B cell (primary cell): ENCODE results near the gene SLC24A4. TPM values are rescaled to one million over a fixed set of nuclear protein-coding genes. Genes with fewer than 3 reads are reported as not detected.

Experiments
- ATAC-seq: fragments of 200-7000 bp; cut with Tn5 transposase; one replicate; pipeline ENCODE4 v1.10.0; 2021; ENCODE audit warnings: low read depth, mild to moderate bottlenecking, moderate number of reproducible peaks, moderate library complexity
- CTCF ChIA-PET: fragments of 350-600 bp; sonication (Branson Sonifier 250); formaldehyde crosslinking; loops from one replicate; lab custom pipeline; 2021; ENCODE audit warnings: antibody characterized with exemption, inconsistent platforms; lab: Charles Lee
- POLR2A ChIA-PET: fragments of 350-600 bp; sonication (Branson Sonifier 250); formaldehyde crosslinking; loops from one replicate; lab custom pipeline; 2021; ENCODE audit warnings: antibody characterized with exemption; lab: Charles Lee
- DNase-seq: peaks from one replicate; pipeline ENCODE4 v3.0.0; 2013
- H2AFZ ChIP-seq: 2 replicates; pipeline ENCODE4 v1.6.1; 2012; ENCODE audit warnings: mild to moderate bottlenecking, low read depth, low read length; ENCODE audit not compliant: insufficient read depth, poor library complexity, severe bottlenecking
- H3K27ac ChIP-seq, 2 donors: 1 replicate in 1 of 2; 2 replicates in 1 of 2; pipeline ENCODE4 v1.5.1; 2012 to 2013; ENCODE audit warnings: low read length in 2 of 2, mild to moderate bottlenecking in 2 of 2, moderate library complexity in 1 of 2
- H3K27me3 ChIP-seq, 4 experiments: fragments of 200-600 bp in 1 of 4; sonication (generic) in 1 of 4; replicated peaks in 1 of 4; 1 replicate in 2 of 4; 2 replicates in 2 of 4; pipeline versions ENCODE4 v1.6.1 to v1.7.0; 2013 to 2016; ENCODE audit warnings: low read length in 3 of 4, mild to moderate bottlenecking in 2 of 4, mixed read lengths in 1 of 4, moderate library complexity in 1 of 4; ENCODE audit not compliant: insufficient read depth in 4 of 4, control insufficient read depth in 3 of 4; ENCODE audit errors: control extremely low read depth in 1 of 4
- H3K36me3 ChIP-seq, 2 experiments: replicated peaks in 1 of 2; 1 replicate in 1 of 2; 2 replicates in 1 of 2; pipeline versions ENCODE4 v1.6.1 to v1.7.1; 2013; ENCODE audit warnings: low read length in 1 of 2; ENCODE audit not compliant: insufficient read depth in 2 of 2, control insufficient read depth in 1 of 2; ENCODE audit errors: control extremely low read depth in 1 of 2, extremely low read depth in 1 of 2
- H3K4me1 ChIP-seq, 2 donors: fragments of 200-600 bp in 1 of 2; sonication (generic) in 1 of 2; 1 replicate in 1 of 2; 2 replicates in 1 of 2; pipeline versions ENCODE4 v1.5.1 to v1.6.1; 2013 to 2017; ENCODE audit warnings: low read length in 2 of 2; ENCODE audit not compliant: control insufficient read depth in 2 of 2, insufficient read depth in 2 of 2
- H3K4me2 ChIP-seq: replicated peaks from 2 replicates; pipeline ENCODE3; 2012; ENCODE audit warnings: mild to moderate bottlenecking, low read depth, low read length; ENCODE audit not compliant: poor library complexity, severe bottlenecking
- H3K4me3 ChIP-seq, 5 experiments: fragments of 200-600 bp in 1 of 5; sonication (generic) in 1 of 5; 1 replicate in 3 of 5; 2 replicates in 2 of 5; pipeline versions ENCODE4 v1.5.1 to v1.7.0; 2011 to 2016; ENCODE audit warnings: low read length in 4 of 5, mild to moderate bottlenecking in 4 of 5, low read depth in 2 of 5, control low read depth in 1 of 5, moderate library complexity in 1 of 5; ENCODE audit not compliant: insufficient read depth in 1 of 5; ENCODE audit errors: control extremely low read depth in 1 of 5, extremely low read depth in 1 of 5
- H3K79me2 ChIP-seq: fragments of 200-600 bp; sonication (generic); one replicate; pipeline ENCODE4 v1.6.0; 2016; ENCODE audit warnings: low read length; ENCODE audit not compliant: control insufficient read depth, insufficient read depth
- H3K9ac ChIP-seq: fragments of 200-600 bp; sonication (generic); 2 replicates; pipeline ENCODE4 v1.6.1; 2017; ENCODE audit warnings: mild to moderate bottlenecking, low read length, moderate library complexity
- H3K9me3 ChIP-seq, 3 donors: one replicate each; pipeline versions ENCODE4 v1.6.1 to v1.7.1; 2013; ENCODE audit warnings: low read length in 2 of 3; ENCODE audit not compliant: control insufficient read depth in 2 of 3, insufficient read depth in 1 of 3; ENCODE audit errors: control extremely low read depth in 1 of 3
- H4K20me1 ChIP-seq: 2 replicates; pipeline ENCODE4 v1.6.0; 2012; ENCODE audit warnings: mild to moderate bottlenecking, low read length; ENCODE audit not compliant: insufficient read depth, control insufficient read depth, poor library complexity, severe bottlenecking
- H3K27ac Mint-ChIP-seq: one replicate; pipeline ENCODE4 v1.8.0; 2021; ENCODE audit warnings: mixed read lengths
- H3K27me3 Mint-ChIP-seq: one replicate; pipeline ENCODE4 v1.8.0; 2021; ENCODE audit warnings: mixed read lengths
- H3K4me1 Mint-ChIP-seq: one replicate; pipeline ENCODE4 v1.8.0; 2021; ENCODE audit warnings: mixed read lengths
- H3K4me3 Mint-ChIP-seq: one replicate; pipeline ENCODE4 v1.8.0; 2021; ENCODE audit warnings: mixed read lengths
- H3K9me3 Mint-ChIP-seq: one replicate; pipeline ENCODE4 v1.8.0; 2022; ENCODE audit warnings: mixed read lengths; ENCODE audit not compliant: insufficient read depth
- EZH2 ChIP-seq: IDR thresholded peaks from 2 replicates; pipeline ENCODE4 v1.6.1; 2012; ENCODE audit warnings: borderline replicate concordance, low read depth, mild to moderate bottlenecking, moderate library complexity, low read length; ENCODE audit not compliant: insufficient read depth, poor library complexity, severe bottlenecking
- WGBS: methylation state at CpG from one replicate; pipeline ENCODE4 v1.1.5; 2013; ENCODE audit warnings: missing lambda C conversion rate; ENCODE audit not compliant: insufficient coverage; 5-methylcytosine and 5-hydroxymethylcytosine counted together
- intact Hi-C: fragments of 100-400 bp; cut with micrococcal nuclease; formaldehyde crosslinking; loops from one replicate; pipeline ENCODE4 v1.10.0; 2022
- polyA plus RNA-seq: library from polyadenylated mRNA; depleted of rRNA; stranded (reverse); fragments of >200 nt; gene quantifications from 2 replicates; pipeline ENCODE4 v1.2.3, GENCODE V29; 2012
- total RNA-seq, 2 donors: library from RNA; stranded (reverse); fragments of 120-200 nt in 1 of 2; gene quantifications; 1 replicate in 1 of 2; 2 replicates in 1 of 2; pipeline versions ENCODE4 v1.2.3 to v1.2.4, GENCODE V29; 2013 to 2022
- TF ChIP-seq, protein P1 (sequence below): fragments of 200-600 bp; IDR thresholded peaks from one replicate; pipeline ENCODE4 v1.8.0; 2022; ENCODE audit warnings: antibody characterized with exemption, mild to moderate bottlenecking

SLC24A4 gene
- total and polyA plus RNA-seq, 2 donors (not counting 1 experiment from before 2014, with no cell fraction given): 0.19 TPM; not detected in 1

DNA sequence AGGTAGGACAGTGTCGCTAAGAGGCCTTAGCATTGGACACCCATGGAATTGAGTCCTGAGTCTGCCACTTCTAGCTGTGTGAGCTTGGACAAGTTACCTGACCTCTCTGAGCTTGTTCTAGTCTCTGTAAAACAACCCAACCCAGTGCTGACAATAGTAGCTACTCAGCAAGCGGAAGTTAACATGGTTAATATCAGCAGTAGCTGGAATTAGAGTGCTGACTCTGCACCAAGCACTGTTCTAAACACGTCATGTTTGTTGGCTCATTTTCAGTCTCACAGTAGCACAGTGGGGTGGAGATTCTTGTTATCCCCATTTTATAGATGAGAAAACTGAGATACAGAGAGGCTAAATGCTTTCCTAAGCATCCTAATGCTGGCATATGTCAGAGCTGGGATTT is 143.1 kb downstream of the SLC24A4 start:
- WGBS: 79% methylated on average over 2 of the region's 3 CpGs
- peaks cover 7 to 9% of the 10 kb centered on the region in 2 donors for H3K4me1 ChIP-seq
- H3K9ac ChIP-seq: no peak overlapping the region
- H3K27me3 Mint-ChIP-seq: peaks cover 10% of the 10 kb centered on the region
- no peaks in the 10 kb centered on the region for H4K20me1 ChIP-seq
- peaks cover 4% of the 10 kb centered on the region for H3K9me3 Mint-ChIP-seq
- no peaks in the 10 kb centered on the region for H3K36me3 ChIP-seq
- ATAC-seq (no peak), DNase-seq (no peak)
- H3K4me2 ChIP-seq: no peak overlapping the region
- TF ChIP-seq EZH2: no peak
- TF ChIP-seq, protein P1, sequence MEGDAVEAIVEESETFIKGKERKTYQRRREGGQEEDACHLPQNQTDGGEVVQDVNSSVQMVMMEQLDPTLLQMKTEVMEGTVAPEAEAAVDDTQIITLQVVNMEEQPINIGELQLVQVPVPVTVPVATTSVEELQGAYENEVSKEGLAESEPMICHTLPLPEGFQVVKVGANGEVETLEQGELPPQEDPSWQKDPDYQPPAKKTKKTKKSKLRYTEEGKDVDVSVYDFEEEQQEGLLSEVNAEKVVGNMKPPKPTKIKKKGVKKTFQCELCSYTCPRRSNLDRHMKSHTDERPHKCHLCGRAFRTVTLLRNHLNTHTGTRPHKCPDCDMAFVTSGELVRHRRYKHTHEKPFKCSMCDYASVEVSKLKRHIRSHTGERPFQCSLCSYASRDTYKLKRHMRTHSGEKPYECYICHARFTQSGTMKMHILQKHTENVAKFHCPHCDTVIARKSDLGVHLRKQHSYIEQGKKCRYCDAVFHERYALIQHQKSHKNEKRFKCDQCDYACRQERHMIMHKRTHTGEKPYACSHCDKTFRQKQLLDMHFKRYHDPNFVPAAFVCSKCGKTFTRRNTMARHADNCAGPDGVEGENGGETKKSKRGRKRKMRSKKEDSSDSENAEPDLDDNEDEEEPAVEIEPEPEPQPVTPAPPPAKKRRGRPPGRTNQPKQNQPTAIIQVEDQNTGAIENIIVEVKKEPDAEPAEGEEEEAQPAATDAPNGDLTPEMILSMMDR: no peak
- peaks cover 0 to 12% (median 3%) of the 10 kb centered on the region in 4 experiments for H3K27me3 ChIP-seq
- H3K27ac ChIP-seq: no peak overlapping the region
- intact Hi-C loops: no loop called here
- H3K4me3 ChIP-seq: no peak overlapping the region
- no peak overlapping the region for H3K4me3 Mint-ChIP-seq
- no peak overlapping the region for H3K27ac Mint-ChIP-seq
- POLR2A ChIA-PET: no interaction called here
- peaks cover 0 to 19% (median 8%) of the 10 kb centered on the region in 3 donors for H3K9me3 ChIP-seq
- H2AFZ ChIP-seq: no peak overlapping the region
- CTCF ChIA-PET: no interaction called here
- H3K79me2 ChIP-seq: no peaks in the 10 kb centered on the region
- peaks cover 4% of the 10 kb centered on the region for H3K4me1 Mint-ChIP-seq

DNA sequence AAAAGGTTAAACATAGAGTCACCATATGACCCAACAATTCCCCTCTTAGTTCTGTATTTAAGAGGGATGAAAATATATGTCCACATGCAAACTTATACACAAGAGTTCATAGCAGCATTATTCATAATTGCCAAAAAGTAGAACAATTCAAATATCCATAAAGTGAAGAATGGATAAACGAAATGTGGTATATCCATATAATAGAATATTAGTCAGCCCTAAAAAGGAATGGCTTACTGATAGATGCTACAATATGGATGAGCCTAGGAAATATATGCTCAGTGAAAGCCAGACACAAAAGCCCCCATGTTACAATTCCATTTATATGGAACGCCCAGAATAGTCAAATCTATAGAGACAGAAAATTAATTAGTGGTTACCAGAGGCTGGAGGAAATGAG is 146.6 kb downstream of the SLC24A4 start:
- ChIA-PET CTCF (no interaction called here), POLR2A (no interaction called here)
- no peak for TF ChIP-seq EZH2
- TF ChIP-seq, protein P1: no peak
- DNase-seq (no peak), ATAC-seq (no peak)
- no peak overlapping the region for H2AFZ ChIP-seq
- intact Hi-C loops: no loop called here
- no CpG with 5 or more reads among the region's 2 CpGs for WGBS
- no peaks in the 10 kb centered on the region for H3K4me1 ChIP-seq
- H3K9ac ChIP-seq: no peak overlapping the region
- Mint-ChIP-seq H3K4me1 (no peaks in the 10 kb centered on the region), H3K27ac (no peak overlapping the region), H3K4me3 (no peak overlapping the region), H3K9me3 (peaks cover 4% of the 10 kb centered on the region), H3K27me3 (no peaks in the 10 kb centered on the region)
- H3K4me2 ChIP-seq: no peak overlapping the region
- H3K9me3 ChIP-seq: peaks cover 0 to 19% (median 8%) of the 10 kb centered on the region in 3 donors
- no peak overlapping the region for H3K27ac ChIP-seq
- peaks cover 0 to 2% (median 0%) of the 10 kb centered on the region in 4 experiments for H3K27me3 ChIP-seq
- no peaks in the 10 kb centered on the region for H4K20me1 ChIP-seq
- H3K36me3 ChIP-seq: no peaks in the 10 kb centered on the region
- H3K79me2 ChIP-seq: no peaks in the 10 kb centered on the region
- no peak overlapping the region for H3K4me3 ChIP-seq
